Activated CD4-positive, alpha-beta memory T cell treated with anti-CD3 and anti-CD28 coated beads for 36 hours (primary cell): Measurements from ENCODE around the gene CNOT3. TPM values are rescaled to one million over a fixed set of nuclear protein-coding genes. Genes with fewer than 3 reads are reported as not detected.

ENCODE experiments used
- CTCF ChIA-PET: fragments of 350-600 bp; sonication (Branson Sonifier 250); formaldehyde crosslinking; loops from one replicate; lab custom pipeline; 2021; ENCODE audit warnings: antibody characterized with exemption, inconsistent platforms; lab: Charles Lee
- POLR2A ChIA-PET: fragments of 350-600 bp; sonication (Branson Sonifier 250); formaldehyde crosslinking; loops from one replicate; lab custom pipeline; 2021; ENCODE audit warnings: antibody characterized with exemption; lab: Charles Lee
- DNase-seq: peaks from one replicate; pipeline ENCODE4 v3.0.0-alpha.2; 2020
- H3K27ac Mint-ChIP-seq: one replicate; pipeline ENCODE4 v1.8.0; 2021; ENCODE audit warnings: mixed read lengths
- H3K27me3 Mint-ChIP-seq: one replicate; pipeline ENCODE4 v1.8.0; 2021; ENCODE audit warnings: mixed read lengths
- H3K36me3 Mint-ChIP-seq: one replicate; pipeline ENCODE4 v1.8.0; 2021; ENCODE audit warnings: mixed read lengths
- H3K4me1 Mint-ChIP-seq: one replicate; pipeline ENCODE4 v1.8.0; 2021; ENCODE audit warnings: low read depth, mixed read lengths
- H3K4me3 Mint-ChIP-seq: one replicate; pipeline ENCODE4 v1.8.0; 2021; ENCODE audit warnings: mild to moderate bottlenecking, mixed read lengths
- H3K9me3 Mint-ChIP-seq: one replicate; pipeline ENCODE4 v1.8.0; 2021; ENCODE audit warnings: mixed read lengths
- intact Hi-C: fragments of 100-400 bp; cut with micrococcal nuclease; formaldehyde crosslinking; loops from one replicate; pipeline ENCODE4 v1.15.1; 2023
- total RNA-seq, 2 experiments: library from RNA; stranded (reverse); gene quantifications; one replicate each; pipeline ENCODE4 v1.2.3, GENCODE V29; 2021

CNOT3 gene
- total RNA-seq, 2 experiments from 2014 or later: 54.6 to 58.7 TPM

DNA sequence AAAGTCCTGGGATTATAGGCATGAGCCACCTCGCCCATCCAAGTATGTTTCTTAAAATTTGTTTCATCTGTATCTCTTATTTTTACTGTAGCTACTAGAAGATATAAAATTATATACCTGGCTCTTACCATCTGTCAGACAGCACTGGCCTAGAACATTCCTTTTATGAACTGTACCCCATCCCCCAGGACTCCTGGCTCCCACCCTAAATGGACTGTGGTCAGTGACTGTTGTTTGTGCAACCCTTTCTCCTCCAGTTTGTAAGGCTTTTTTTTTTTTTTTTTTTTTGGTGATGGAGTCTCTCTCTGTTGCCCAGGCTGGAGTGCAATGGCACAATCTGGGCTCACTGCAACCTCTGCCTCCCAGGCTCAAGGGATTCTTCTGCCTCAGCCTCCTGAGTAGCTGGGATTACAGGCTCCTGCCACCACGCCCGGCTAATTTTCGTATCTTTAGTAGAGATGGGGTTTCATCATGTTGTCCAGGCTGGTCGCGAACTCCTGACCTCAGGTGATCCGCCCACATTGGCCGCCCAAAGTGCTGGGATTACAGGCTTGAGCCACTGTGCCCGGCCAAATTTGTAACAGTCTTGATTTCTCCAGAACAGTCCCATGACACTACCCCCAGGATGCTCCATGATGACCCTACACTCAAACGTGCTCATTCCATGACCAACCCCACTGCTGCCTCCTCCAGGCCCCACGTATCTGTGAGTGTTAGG lies 32.4 kb upstream of the CNOT3 start:
- no peak overlapping the region for H3K4me3 Mint-ChIP-seq
- H3K36me3 Mint-ChIP-seq: peaks cover 32% of the 10 kb centered on the region
- no peak overlapping the region for H3K27ac Mint-ChIP-seq
- no peaks in the 10 kb centered on the region for H3K9me3 Mint-ChIP-seq
- intact Hi-C loops: no loop called here
- ChIA-PET POLR2A (interaction anchor here (1.1 kb wide), 1 partner anchor 9 kb away, joined by 4 read pairs; no protein-coding TSS in a partner anchor), CTCF (interaction anchor here (1.0 kb wide), 1 partner anchor 8 kb away, joined by 3 read pairs; no protein-coding TSS in a partner anchor)
- no peak for DNase-seq
- peaks cover 13% of the 10 kb centered on the region for H3K4me1 Mint-ChIP-seq
- H3K27me3 Mint-ChIP-seq: no peaks in the 10 kb centered on the region

DNA sequence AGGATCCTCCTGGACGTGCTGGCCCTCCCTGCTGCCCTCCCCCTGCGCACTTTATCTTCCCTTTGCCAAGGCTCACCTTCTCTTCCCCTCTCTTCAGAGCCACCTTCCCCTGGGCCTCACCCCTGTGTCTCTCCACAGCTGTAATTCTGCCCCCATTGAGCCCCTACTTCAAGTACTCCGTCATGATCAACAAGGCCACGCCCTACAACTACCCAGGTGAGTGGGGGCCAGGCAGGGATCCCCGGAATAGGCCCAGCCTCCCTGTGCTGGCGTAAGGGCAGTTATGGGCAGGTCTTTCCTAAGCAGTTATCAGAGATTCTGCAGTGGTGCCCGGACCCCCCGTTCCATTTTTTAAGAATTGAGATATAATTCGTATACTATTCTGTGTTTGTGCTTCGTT lies 31.8 kb upstream of the CNOT3 start:
- no peak overlapping the region for H3K27ac Mint-ChIP-seq
- H3K4me3 Mint-ChIP-seq: no peak overlapping the region
- peak; percentile 3 for DNase-seq
- peaks cover 13% of the 10 kb centered on the region for H3K4me1 Mint-ChIP-seq
- ChIA-PET POLR2A (interaction anchor here (1.1 kb wide), 1 partner anchor 9 kb away, joined by 4 read pairs; no protein-coding TSS in a partner anchor), CTCF (no interaction called here)
- no peaks in the 10 kb centered on the region for H3K9me3 Mint-ChIP-seq
- intact Hi-C loops: no loop called here
- no peaks in the 10 kb centered on the region for H3K27me3 Mint-ChIP-seq
- peaks cover 36% of the 10 kb centered on the region for H3K36me3 Mint-ChIP-seq

DNA sequence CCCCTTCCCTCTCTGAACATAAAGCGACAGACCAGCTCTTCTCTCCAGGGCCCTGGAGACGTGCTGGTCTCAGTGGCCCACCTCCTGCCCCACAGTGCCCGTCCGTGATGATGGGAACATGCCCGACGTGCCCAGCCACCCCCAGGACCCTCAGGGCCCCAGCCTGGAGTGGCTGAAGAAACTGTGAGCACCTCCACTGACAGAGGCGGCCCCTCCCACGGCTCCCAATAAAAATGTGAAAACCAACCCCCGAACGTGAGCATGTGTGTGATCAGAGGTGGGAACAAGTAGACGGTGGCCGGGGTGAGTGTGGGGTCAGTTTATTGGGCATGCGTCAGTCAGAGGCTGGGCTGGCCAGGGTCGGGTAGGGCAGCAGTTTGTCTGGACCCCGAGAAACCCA lies 30.8 kb upstream of the CNOT3 start:
- Mint-ChIP-seq H3K36me3 (peaks cover 38% of the 10 kb centered on the region), H3K9me3 (no peaks in the 10 kb centered on the region), H3K4me1 (peaks cover 13% of the 10 kb centered on the region), H3K4me3 (no peak overlapping the region), H3K27me3 (no peaks in the 10 kb centered on the region), H3K27ac (no peak overlapping the region)
- ChIA-PET POLR2A (no interaction called here), CTCF (no interaction called here)
- intact Hi-C loops: no loop called here
- peak; percentile 3 for DNase-seq

DNA sequence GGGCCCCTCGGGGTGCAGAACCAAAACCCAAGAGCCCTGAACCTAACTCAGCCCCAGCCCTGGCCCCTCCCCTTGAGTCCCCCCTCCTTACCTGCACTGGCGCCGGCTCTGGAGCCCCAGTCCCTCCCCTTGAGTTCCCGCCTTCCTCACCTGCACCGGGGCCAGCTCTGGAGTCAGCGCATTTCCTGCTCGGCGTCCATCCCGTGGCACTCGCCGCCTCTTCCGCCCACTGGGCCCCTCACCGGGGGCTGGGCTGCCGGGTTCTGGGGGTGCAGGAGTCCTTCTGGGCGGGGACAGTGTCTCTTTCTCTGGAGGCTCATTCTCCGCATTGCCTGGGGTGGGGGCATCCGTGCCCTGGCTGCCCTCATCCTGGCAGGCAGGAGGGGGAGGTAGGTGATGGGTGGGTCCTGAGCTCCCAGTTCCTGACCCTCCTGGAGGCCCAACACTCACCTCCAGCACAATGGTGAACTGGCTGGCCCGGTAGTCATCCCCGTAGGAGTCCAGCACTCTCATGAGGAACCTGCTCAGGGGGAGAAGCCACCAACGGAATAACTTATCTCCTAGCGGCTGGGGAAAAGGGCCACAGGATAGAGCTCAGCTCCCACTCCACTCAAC lies 29.6 kb upstream of the CNOT3 start:
- no peak for DNase-seq
- POLR2A ChIA-PET: interaction anchor here (1.0 kb wide), 1 partner anchor 11 kb away, joined by 3 read pairs; no protein-coding TSS in a partner anchor
- Mint-ChIP-seq H3K27ac (no peak overlapping the region), H3K4me3 (no peak overlapping the region), H3K27me3 (no peaks in the 10 kb centered on the region), H3K4me1 (peaks cover 6% of the 10 kb centered on the region), H3K36me3 (peaks cover 37% of the 10 kb centered on the region), H3K9me3 (no peaks in the 10 kb centered on the region)
- CTCF ChIA-PET: no interaction called here
- intact Hi-C loops: no loop called here

DNA sequence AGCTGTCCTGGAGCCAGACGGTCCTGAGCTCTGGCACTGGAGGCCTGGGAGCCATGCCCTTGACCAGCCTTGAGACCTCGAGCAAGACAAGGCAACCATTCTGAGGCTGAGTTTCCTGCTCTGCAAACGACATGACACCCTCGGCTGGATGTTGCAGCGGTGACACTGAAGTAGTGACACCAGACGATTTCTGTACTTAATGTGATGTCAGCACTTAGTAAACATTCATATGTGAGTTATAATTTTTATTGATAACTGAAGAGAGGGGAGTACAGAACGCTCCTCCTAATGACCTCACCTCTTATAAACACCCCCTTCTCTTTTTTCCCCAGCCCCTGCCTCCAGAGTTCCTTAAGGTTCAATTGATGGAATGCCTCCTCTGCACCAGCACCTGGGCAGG lies 29.1 kb upstream of the CNOT3 start:
- DNase-seq: no peak
- Mint-ChIP-seq H3K4me3 (no peak overlapping the region), H3K9me3 (no peaks in the 10 kb centered on the region), H3K27ac (no peak overlapping the region), H3K4me1 (peaks cover 7% of the 10 kb centered on the region), H3K27me3 (no peaks in the 10 kb centered on the region), H3K36me3 (peaks cover 38% of the 10 kb centered on the region)
- ChIA-PET CTCF (no interaction called here), POLR2A (interaction anchor here (1.0 kb wide), 1 partner anchor 12 kb away, joined by 3 read pairs; no protein-coding TSS in a partner anchor)
- intact Hi-C loops: no loop called here

DNA sequence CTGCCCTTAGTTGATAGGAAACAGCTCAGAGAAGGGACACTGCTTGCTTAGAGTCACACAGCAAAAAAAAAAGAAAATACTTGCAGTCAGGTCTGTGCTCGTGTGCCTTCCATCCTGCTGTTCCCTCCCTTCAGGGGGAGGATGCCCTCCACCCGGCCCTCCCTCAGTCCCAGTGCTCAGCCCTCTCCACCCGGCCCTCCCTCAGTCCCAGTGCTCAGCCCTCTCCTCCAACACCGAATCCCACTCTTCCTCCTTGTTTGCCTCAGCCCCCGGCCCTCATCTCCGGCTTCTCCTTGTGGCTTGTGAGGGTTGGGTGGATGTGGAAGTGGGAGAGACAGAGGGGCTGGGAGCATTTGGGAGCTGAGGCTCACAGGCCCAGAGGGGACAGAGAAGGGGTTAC lies 27.9 kb upstream of the CNOT3 start:
- H3K27me3 Mint-ChIP-seq: no peaks in the 10 kb centered on the region
- peaks cover 14% of the 10 kb centered on the region for H3K4me1 Mint-ChIP-seq
- no peak for DNase-seq
- intact Hi-C loops: loop anchor here (10.0 kb wide), 1 partner anchor 335 kb away; the partner anchor contains the start of gene LENG8
- no peak overlapping the region for H3K27ac Mint-ChIP-seq
- no peak overlapping the region for H3K4me3 Mint-ChIP-seq
- H3K36me3 Mint-ChIP-seq: peaks cover 47% of the 10 kb centered on the region
- ChIA-PET POLR2A (no interaction called here), CTCF (no interaction called here)
- H3K9me3 Mint-ChIP-seq: no peaks in the 10 kb centered on the region

DNA sequence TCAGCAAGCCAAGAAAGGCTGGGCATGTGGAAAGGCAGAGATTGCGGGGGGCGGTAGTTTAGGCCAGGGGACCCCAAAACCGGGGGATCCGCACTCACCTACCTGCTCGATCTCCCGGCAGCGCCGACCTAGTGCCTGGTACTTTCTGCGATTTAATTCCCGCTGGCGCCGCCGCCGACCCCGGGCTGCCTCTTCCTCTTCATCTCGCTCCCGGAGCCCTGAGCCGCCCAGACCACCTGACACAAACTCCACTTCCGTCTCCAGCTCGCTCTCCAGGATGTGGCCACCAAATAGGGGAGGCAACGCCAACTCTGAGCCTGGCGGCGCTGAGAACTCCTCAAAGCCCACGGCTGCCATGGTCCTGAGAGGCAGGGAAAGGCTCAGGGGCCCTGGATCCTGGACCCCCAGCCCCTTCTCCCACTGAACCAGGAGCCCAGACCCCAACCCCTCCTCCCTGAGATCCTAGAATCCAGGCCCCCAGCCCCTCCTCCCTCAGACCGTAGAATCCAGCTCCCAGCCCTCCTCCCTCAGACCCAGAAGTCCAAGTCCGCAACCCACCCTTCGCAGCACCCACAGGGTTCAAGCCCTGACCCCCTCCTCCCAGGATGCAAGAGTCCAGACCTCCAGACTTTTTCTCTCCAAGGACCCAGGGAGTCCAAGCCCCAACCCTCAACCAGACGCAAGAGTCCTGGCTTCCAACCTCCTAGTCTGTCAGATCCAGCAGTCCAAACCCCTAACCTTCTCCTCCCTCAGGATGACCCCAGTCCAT lies 23.0 kb upstream of the CNOT3 start:
- Mint-ChIP-seq H3K9me3 (no peaks in the 10 kb centered on the region), H3K27ac (peak overlapping the region; percentile 96), H3K36me3 (peaks cover 28% of the 10 kb centered on the region), H3K27me3 (no peaks in the 10 kb centered on the region), H3K4me3 (peak overlapping the region; percentile 85), H3K4me1 (peaks cover 27% of the 10 kb centered on the region)
- POLR2A ChIA-PET: interaction anchor here (0.7 to 2.6 kb wide), 9 partner anchors 9 to 248 kb away, joined by 3 to 19 read pairs (median 6); partner anchors contain the start of genes CNOT3, LENG1, MBOAT7 and MYADM
- intact Hi-C loops: loop anchor here (1.0 to 10.0 kb wide), 8 partner anchors 12 to 1927 kb away; partner anchors contain the start of genes CNOT3, LENG1, LENG8 and MYADM
- peak; percentile 75 for DNase-seq
- CTCF ChIA-PET: interaction anchor here (0.6 to 1.7 kb wide), 4 partner anchors 12 to 23 kb away, joined by 3 to 5 read pairs (median 3); partner anchors contain the start of genes CNOT3, NDUFA3 and OSCAR

DNA sequence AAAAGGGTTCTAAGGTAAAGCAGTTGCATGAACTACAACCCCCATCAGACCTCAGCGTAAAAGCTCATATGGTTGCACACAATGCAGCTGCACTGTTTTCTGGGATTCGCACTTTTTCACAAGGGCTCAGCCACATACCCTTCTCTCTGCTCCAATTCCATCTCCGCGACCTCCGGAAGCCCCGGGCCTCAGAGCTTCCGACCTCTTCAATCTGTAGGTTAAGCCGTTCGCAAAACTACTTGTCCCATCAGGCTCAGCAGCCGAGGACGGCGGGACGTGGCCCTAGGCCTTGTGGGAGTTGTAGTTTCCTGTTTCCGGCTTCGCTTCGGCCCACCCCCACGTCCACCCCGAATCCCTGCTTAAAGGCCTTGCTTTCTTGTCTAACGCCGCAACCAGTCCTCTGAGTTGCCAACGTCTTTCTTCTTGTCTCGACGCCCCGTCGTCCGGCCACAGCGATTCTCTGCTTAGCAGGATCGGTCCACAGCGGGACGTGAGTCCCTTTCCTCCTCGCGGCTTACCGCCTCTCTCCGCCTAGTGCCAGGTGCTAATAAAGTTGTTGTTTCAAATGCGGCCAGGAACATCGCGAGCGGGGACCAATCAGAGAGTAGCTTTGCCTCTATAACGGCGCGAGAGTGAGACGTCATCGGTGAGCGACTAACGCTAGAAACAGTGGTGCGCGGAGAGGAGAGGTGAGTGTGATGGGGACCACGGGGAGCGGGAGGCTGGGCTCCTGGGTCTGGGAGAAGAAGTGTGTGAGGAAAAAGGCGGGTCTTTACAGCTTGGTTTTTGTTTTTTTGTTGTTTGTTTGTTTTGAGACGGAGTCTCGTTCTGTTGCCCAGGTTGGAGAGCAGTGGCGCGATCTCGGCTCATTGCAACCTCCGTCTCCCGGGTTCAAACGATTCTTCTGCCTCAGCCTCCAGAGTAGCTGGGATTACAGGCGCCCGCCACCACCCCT lies 22.2 kb upstream of the CNOT3 start, which contains the start of the genes PRPF31 and TFPT:
Gene PRPF31, plus strand, starts transcription at position 646 of the 955 bp plus-strand sequence. CDS start 2,525 bp downstream, outside the sequence.
Gene TFPT, minus strand, starts transcription at position 549 of the 955 bp plus-strand sequence. Its CDS starts 388 bp downstream, at position 161.
- ChIA-PET POLR2A (interaction anchor here (0.7 to 2.6 kb wide), 9 partner anchors 10 to 249 kb away, joined by 3 to 19 read pairs (median 6); partner anchors contain the start of genes CNOT3, LENG1, MBOAT7 and MYADM), CTCF (interaction anchor here (1.0 to 1.7 kb wide), 2 partner anchors 20 to 22 kb away, joined by 3 to 5 read pairs; partner anchors contain the start of gene CNOT3)
- intact Hi-C loops: loop anchor here (1.0 to 10.0 kb wide), 8 partner anchors 13 to 1928 kb away; partner anchors contain the start of genes CNOT3, LENG1, LENG8 and MYADM
- Mint-ChIP-seq H3K9me3 (no peaks in the 10 kb centered on the region), H3K27ac (peak within 1 kb of the TSS; percentile 96), H3K36me3 (peaks cover 30% of the 10 kb centered on the region), H3K4me3 (peak within 1 kb of the TSS; percentile 85), H3K4me1 (peaks cover 27% of the 10 kb centered on the region), H3K27me3 (no peaks in the 10 kb centered on the region)
- DNase-seq: peak; percentile 98

DNA sequence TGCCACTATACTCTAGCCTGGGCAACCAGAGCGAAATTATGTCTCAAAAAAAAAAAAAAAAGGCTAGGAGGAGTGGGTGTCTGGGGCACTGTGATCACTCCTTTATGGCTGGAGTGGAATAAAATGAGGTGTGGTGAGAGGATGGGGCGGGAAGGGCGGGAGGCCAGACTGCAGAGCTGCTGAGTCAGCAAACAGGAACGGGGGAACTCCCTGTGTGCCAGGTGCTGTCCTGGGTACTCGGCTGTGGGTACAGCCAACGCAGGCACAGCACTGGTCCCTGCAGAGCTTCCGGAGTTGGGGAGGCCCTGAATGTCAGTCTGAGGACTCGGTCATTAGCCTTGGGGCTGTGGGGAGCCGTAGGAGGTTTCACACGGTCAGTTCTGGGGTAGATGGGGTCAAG lies 16.3 kb upstream of the CNOT3 start:
- H3K27ac Mint-ChIP-seq: no peak overlapping the region
- ChIA-PET POLR2A (no interaction called here), CTCF (no interaction called here)
- DNase-seq: no peak
- intact Hi-C loops: no loop called here
- H3K4me3 Mint-ChIP-seq: no peak overlapping the region
- no peaks in the 10 kb centered on the region for H3K9me3 Mint-ChIP-seq
- H3K27me3 Mint-ChIP-seq: no peaks in the 10 kb centered on the region
- H3K4me1 Mint-ChIP-seq: peaks cover 11% of the 10 kb centered on the region
- H3K36me3 Mint-ChIP-seq: peaks cover 20% of the 10 kb centered on the region

DNA sequence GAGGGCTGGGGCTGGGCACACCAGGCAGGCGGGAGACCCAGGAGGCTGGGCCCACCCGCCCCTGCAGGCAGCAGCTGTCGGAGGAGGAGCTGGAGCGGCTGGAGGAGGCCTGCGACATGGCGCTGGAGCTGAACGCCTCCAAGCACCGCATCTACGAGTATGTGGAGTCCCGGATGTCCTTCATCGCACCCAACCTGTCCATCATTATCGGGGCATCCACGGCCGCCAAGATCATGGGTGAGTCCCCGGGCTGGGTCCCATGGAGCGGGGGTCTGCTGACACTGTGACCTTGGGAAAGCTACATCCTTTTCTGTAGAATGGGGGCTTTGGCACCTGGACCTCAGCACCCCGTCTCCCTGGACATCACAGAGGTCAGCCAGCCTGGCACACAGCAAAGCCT lies 13.9 kb upstream of the CNOT3 start:
- intact Hi-C loops: no loop called here
- DNase-seq: no peak
- Mint-ChIP-seq H3K4me1 (no peaks in the 10 kb centered on the region), H3K4me3 (no peak overlapping the region), H3K27ac (no peak overlapping the region), H3K9me3 (no peaks in the 10 kb centered on the region), H3K27me3 (no peaks in the 10 kb centered on the region), H3K36me3 (peaks cover 28% of the 10 kb centered on the region)
- CTCF ChIA-PET: no interaction called here
- POLR2A ChIA-PET: no interaction called here
